OCI-M1 (cell line): ENCODE measurements around the gene ZNF586.
"Not testable (repeated sequence)": the region's sequence is repeated elsewhere in the genome, so short reads cannot be mapped to it uniquely, and the experiment has no call there.

ENCODE experiments used
- DNase-seq: peaks from one replicate; lab custom pipeline; 2025; lab: John Stamatoyannopoulos, UW

The ZNF586 gene

GRCh38 chr19:57823608-57824007, 54.1 kb downstream of the ZNF586 start:
- DNase-seq, result not testable (repeated sequence)

GRCh38 chr19:57825511-57825910, 56.0 kb downstream of the ZNF586 start:
- no peak for DNase-seq

DNA sequence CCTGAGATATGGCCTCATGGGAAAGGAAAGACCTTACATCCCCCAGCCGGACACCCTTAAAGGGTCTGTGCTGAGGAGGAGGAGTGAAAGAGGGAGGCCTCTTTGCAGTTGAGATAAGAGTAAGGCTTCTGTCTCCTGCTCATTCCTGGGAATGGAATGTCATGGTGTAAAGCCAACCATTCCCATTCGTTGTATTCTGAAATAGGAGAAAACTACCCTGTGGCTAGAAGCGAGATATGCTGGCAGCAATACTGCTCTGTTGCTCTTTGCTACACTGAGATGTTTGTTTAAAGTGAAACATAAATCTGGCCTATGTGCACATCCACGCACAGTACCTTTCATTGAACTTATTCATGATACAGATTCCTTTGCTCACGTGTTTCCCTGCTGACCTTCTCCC, 59.8 kb downstream of the ZNF586 start:
- no peak for DNase-seq

DNA sequence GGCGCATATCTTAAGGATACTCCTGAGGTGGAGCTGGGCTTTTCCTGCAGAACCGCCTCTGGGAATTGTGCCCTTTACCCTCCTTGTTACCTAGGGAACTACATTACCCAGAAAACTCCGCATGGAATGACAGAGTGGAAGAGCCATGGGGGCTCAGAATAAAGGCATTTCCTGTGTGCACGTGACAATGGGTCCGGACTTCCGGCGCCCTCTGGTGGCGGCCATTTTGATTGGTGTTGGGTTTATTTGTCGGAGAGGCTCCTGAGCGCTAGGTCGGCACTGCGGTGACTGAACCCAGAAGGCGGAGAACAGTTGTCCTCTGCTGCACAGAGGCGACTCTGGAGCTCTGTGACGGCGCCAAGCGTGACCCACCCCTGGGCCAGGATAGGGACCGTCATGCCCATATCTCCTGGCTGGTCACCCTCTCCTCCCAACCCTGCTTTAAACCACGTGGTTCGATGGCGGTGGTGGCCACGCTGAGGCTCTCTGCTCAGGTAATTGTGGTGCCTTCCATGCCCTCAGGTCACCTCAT, 60.7 kb downstream of the ZNF586 start, which contains the start of gene ZNF587B:
Gene ZNF587B (plus strand): TSS at position 229 of the 532 bp plus-strand sequence. CDS start 230 bp downstream, at position 459.
- DNase-seq, result peak; percentile 64
